Stimulated activated CD8-positive, alpha-beta memory T cell treated with anti-CD3 and anti-CD28 coated beads, Interleukin-4, amount 100 ng/mL, for 24 hours (primary cell): ENCODE data around the gene CCDC57.
A peak's percentile ranks its signal among the peaks of the same experiment; 100 is the strongest.
"Not testable (repeated sequence)": the region's sequence is repeated elsewhere in the genome, so short reads cannot be mapped to it uniquely, and the experiment has no call there.

ENCODE experiments used
- DNase-seq: peaks from one replicate; pipeline ENCODE4 v3.0.0-alpha.2; 2020; ENCODE audit warnings: low read depth

Gene CCDC57

GRCh38 chr17:82152556-82153294 is 59.9 kb downstream of the CCDC57 start:
- DNase-seq: no peak

GRCh38 chr17:82152114-82152513 is 60.5 kb downstream of the CCDC57 start:
- DNase-seq: no peak

- DNase-seq: no peak
Observed at GRCh38 chr17:82151106-82151957, 61.3 kb downstream of the CCDC57 start.

GRCh38 chr17:82149401-82150099 is 63.1 kb downstream of the CCDC57 start:
- DNase-seq: no peak

GRCh38 chr17:82148997-82149396 is 63.6 kb downstream of the CCDC57 start:
- no peak for DNase-seq

- no peak for DNase-seq
Observed at GRCh38 chr17:82148011-82148410, 64.6 kb downstream of the CCDC57 start.

- DNase-seq: no peak
Observed at GRCh38 chr17:82146663-82147654, 65.7 kb downstream of the CCDC57 start.

GRCh38 chr17:82145550-82146155 is 67.0 kb downstream of the CCDC57 start:
- no peak for DNase-seq

- no peak for DNase-seq
Observed at GRCh38 chr17:82143333-82143732, 69.3 kb downstream of the CCDC57 start.

GRCh38 chr17:82139961-82140360 is 72.7 kb downstream of the CCDC57 start:
- not testable (repeated sequence) for DNase-seq

- DNase-seq: no peak
Observed at GRCh38 chr17:82138511-82138992, 74.1 kb downstream of the CCDC57 start.

GRCh38 chr17:82134101-82134500 is 78.5 kb downstream of the CCDC57 start:
- no peak for DNase-seq

GRCh38 chr17:82133166-82133953 is 79.3 kb downstream of the CCDC57 start:
- DNase-seq: not testable (repeated sequence)

- DNase-seq: no peak
Observed at GRCh38 chr17:82129095-82129494, 83.5 kb downstream of the CCDC57 start.

- no peak for DNase-seq
Observed at GRCh38 chr17:82128287-82128686, 84.4 kb downstream of the CCDC57 start.

- no peak for DNase-seq
Observed at GRCh38 chr17:82127704-82128103, 84.9 kb downstream of the CCDC57 start.

- DNase-seq: no peak
Observed at GRCh38 chr17:82127315-82127595, 85.4 kb downstream of the CCDC57 start.

- peak; percentile 52 for DNase-seq
Observed at GRCh38 chr17:82126556-82127314, 85.9 kb downstream of the CCDC57 start.

GRCh38 chr17:82124101-82124500 is 88.5 kb downstream of the CCDC57 start:
- no peak for DNase-seq
